OCI-LY3 (cell line): ENCODE measurements around the gene EPHB1.

Experiments used
- H2AFZ ChIP-seq: fragments of 200-600, 300-600 bp; shearing (Covaris generic); 2 replicates; pipeline ENCODE4 v1.6.0; 2014; ENCODE audit warnings: antibody characterized with exemption, low read depth, low read length
- H3K27ac ChIP-seq: fragments of 200-600, 300-600 bp; sonication (generic); 2 replicates; pipeline ENCODE4 v1.5.1; 2014; ENCODE audit warnings: mild to moderate bottlenecking, low read length, moderate library complexity, mixed read lengths
- H3K27me3 ChIP-seq: fragments of 200-600, 300-600 bp; sonication (generic); 2 replicates; pipeline ENCODE4 v1.6.1; 2014; ENCODE audit warnings: low read depth, low read length, mixed read lengths
- H3K36me3 ChIP-seq: fragments of 200-600, 300-600 bp; sonication (generic); replicated peaks from 2 replicates; pipeline ENCODE3; 2014; ENCODE audit warnings: low read depth, low read length, mixed read lengths
- H3K4me1 ChIP-seq: fragments of 300-600, 200-600 bp; sonication (generic); 2 replicates; pipeline ENCODE4 v1.6.1; 2014; ENCODE audit warnings: low read length, mixed read lengths
- H3K4me2 ChIP-seq: fragments of 200-600, 300-600 bp; sonication (generic); 2 replicates; pipeline ENCODE4 v1.6.1; 2014; ENCODE audit warnings: low read length, mixed read lengths
- H3K4me3 ChIP-seq: fragments of 300-600, 200-600 bp; sonication (generic); 2 replicates; pipeline ENCODE4 v1.5.1; 2014; ENCODE audit warnings: antibody characterized with exemption, mild to moderate bottlenecking, low read length, moderate library complexity
- H3K79me2 ChIP-seq: fragments of 300-600, 200-600 bp; shearing (Covaris generic); 2 replicates; pipeline ENCODE4 v1.6.1; 2014; ENCODE audit warnings: mild to moderate bottlenecking, low read length, mixed read lengths
- H3K9ac ChIP-seq: fragments of 300-600, 200-600 bp; shearing (Covaris generic); 2 replicates; pipeline ENCODE4 v1.6.0; 2014; ENCODE audit warnings: mild to moderate bottlenecking, low read length, moderate library complexity
- H3K9me3 ChIP-seq: fragments of 200-600, 300-600 bp; shearing (Covaris generic); 2 replicates; pipeline ENCODE4 v1.6.1; 2014; ENCODE audit warnings: low read length, mixed read lengths; ENCODE audit not compliant: insufficient read depth
- H4K20me1 ChIP-seq: fragments of 200-600, 300-600 bp; sonication (generic); 2 replicates; pipeline ENCODE4 v1.6.1; 2016; ENCODE audit warnings: low read length, mixed read lengths; ENCODE audit not compliant: insufficient read depth
- EZH2phosphoT487 ChIP-seq: fragments of 200-600 bp; shearing (Covaris generic); IDR thresholded peaks from 2 replicates; pipeline ENCODE4 v1.6.1; 2018; ENCODE audit warnings: antibody characterized with exemption, mixed run types, low read depth
- TF ChIP-seq, protein P1 (sequence below): fragments of 200-600, 300-600 bp; sonication (generic); IDR thresholded peaks from 2 replicates; pipeline ENCODE4 v1.5.1; 2014; ENCODE audit warnings: antibody characterized with exemption, low read length, low read depth

EPHB1 gene

DNA sequence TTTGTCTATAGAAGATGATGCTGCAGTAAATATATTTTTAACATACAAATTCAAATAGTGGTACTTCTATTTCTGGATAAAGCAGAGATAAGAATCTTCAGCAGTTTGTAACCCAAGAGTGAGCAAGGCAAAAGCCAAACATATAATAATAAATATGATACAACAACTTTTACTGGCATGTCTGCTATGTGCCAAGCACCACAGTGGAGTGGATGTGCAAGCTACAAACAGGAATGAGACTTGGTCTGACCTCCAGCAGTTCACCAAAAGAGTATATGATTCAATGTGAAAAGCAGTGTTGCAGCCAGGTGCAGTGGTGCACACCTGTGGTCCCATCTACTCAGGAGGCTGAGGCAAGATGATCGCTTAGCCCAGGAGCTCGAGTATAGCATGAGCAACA lies 395.6 kb downstream of the EPHB1 start:
- Histone ChIP-seq H3K36me3 (peaks cover 77% of the 10 kb centered on the region), H3K4me3 (no peak overlapping the region), H3K4me2 (no peak overlapping the region), H3K79me2 (no peaks in the 10 kb centered on the region), H3K4me1 (no peaks in the 10 kb centered on the region), H2AFZ (no peak overlapping the region), H3K9me3 (no peaks in the 10 kb centered on the region), H3K27ac (no peak overlapping the region), H4K20me1 (peaks cover 11% of the 10 kb centered on the region; the same call in 1 of the 2 replicates), H3K27me3 (no peaks in the 10 kb centered on the region), H3K9ac (no peak overlapping the region)
- no peak for TF ChIP-seq EZH2phosphoT487
- TF ChIP-seq, protein P1, sequence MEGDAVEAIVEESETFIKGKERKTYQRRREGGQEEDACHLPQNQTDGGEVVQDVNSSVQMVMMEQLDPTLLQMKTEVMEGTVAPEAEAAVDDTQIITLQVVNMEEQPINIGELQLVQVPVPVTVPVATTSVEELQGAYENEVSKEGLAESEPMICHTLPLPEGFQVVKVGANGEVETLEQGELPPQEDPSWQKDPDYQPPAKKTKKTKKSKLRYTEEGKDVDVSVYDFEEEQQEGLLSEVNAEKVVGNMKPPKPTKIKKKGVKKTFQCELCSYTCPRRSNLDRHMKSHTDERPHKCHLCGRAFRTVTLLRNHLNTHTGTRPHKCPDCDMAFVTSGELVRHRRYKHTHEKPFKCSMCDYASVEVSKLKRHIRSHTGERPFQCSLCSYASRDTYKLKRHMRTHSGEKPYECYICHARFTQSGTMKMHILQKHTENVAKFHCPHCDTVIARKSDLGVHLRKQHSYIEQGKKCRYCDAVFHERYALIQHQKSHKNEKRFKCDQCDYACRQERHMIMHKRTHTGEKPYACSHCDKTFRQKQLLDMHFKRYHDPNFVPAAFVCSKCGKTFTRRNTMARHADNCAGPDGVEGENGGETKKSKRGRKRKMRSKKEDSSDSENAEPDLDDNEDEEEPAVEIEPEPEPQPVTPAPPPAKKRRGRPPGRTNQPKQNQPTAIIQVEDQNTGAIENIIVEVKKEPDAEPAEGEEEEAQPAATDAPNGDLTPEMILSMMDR = no peak

DNA sequence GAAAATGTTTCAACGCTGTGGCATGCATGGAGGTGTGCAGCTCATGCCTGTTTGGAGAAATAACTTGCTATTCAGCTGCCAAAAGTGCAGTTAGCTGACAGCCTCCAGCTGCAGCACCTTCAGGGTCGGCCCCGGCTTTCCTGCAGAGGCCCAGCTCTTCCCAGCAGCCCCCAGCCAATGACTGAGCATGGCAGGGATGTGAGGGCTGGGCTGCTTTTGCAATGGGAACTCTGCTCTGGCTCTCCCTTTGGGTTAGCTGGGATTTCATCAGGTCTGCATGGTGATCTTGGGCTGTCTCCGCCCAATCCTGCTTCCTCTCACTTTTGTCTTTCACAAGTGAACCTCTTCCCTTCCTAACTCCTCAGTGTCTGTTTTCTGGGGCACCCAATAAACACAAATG lies 396.6 kb downstream of the EPHB1 start:
- peaks cover 14% of the 10 kb centered on the region for H4K20me1 ChIP-seq
- no peak overlapping the region for H3K4me3 ChIP-seq
- H3K4me1 ChIP-seq = peaks cover 7% of the 10 kb centered on the region
- H3K36me3 ChIP-seq = peaks cover 74% of the 10 kb centered on the region
- H3K9me3 ChIP-seq = no peaks in the 10 kb centered on the region
- H3K27me3 ChIP-seq = no peaks in the 10 kb centered on the region
- TF ChIP-seq, protein P1 = no peak
- no peak for TF ChIP-seq EZH2phosphoT487
- H3K4me2 ChIP-seq = no peak overlapping the region
- no peak overlapping the region for H3K27ac ChIP-seq
- no peak overlapping the region for H2AFZ ChIP-seq
- H3K79me2 ChIP-seq = no peaks in the 10 kb centered on the region
- H3K9ac ChIP-seq = no peak overlapping the region

DNA sequence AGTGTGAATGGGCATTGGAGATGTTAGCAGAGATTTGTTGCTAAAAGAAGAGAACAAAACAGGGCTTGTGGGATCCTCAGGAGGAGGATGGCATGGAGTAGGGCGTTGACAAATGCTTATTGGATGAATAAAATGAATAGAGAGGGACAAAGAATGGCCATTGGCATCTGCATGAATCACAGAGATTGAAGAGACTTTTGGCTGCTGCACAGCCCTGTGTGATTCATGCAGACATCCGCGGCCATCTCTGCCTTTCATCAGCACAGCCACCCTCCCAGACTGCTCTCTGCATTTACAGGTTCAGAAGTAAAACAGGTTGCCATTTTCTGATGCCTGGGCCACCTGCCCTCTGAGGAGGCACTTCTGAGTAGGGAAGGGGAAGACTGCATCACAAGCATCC lies 397.9 kb downstream of the EPHB1 start:
- Histone ChIP-seq H4K20me1 (peaks cover 24% of the 10 kb centered on the region), H3K4me1 (peaks cover 19% of the 10 kb centered on the region), H3K4me2 (no peak overlapping the region), H3K36me3 (peaks cover 75% of the 10 kb centered on the region), H3K9me3 (no peaks in the 10 kb centered on the region), H3K79me2 (peaks cover under 1% of the 10 kb centered on the region; the same call in 1 of the 2 replicates), H3K9ac (no peak overlapping the region), H3K27me3 (no peaks in the 10 kb centered on the region), H3K27ac (no peak overlapping the region), H2AFZ (no peak overlapping the region), H3K4me3 (no peak overlapping the region)
- no peak for TF ChIP-seq EZH2phosphoT487
- TF ChIP-seq, protein P1 = no peak

DNA sequence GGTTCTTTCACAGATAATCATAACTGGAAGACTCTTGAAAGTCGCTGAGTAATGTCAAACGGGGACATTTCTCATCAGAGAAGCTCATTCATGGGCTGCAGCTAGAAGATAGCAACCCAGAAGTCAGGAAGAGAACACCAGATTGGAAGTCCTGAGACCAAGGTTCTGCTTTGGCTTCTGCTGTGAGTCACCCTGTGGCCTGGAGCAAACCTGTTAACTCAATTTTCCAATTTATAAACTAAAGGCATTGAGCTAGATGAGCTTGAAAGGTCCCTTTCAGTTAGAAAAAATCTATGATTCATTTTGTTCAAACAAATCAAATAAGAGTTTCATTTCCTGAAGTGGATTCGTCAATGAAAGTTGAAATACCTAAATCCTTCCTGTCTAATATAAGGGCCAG lies 402.2 kb downstream of the EPHB1 start:
- peaks cover 13% of the 10 kb centered on the region; the same call in 1 of the 2 replicates for H3K79me2 ChIP-seq
- H3K27me3 ChIP-seq = no peaks in the 10 kb centered on the region
- no peak overlapping the region for H3K4me3 ChIP-seq
- no peak overlapping the region for H3K9ac ChIP-seq
- peaks cover 85% of the 10 kb centered on the region for H3K36me3 ChIP-seq
- peaks cover 30% of the 10 kb centered on the region for H3K4me1 ChIP-seq
- peaks cover 46% of the 10 kb centered on the region for H4K20me1 ChIP-seq
- TF ChIP-seq, protein P1 = no peak
- no peak for TF ChIP-seq EZH2phosphoT487
- H3K9me3 ChIP-seq = no peaks in the 10 kb centered on the region
- peak overlapping the region; percentile 24; the same call in 1 of the 2 replicates for H3K4me2 ChIP-seq
- peak overlapping the region; percentile 75 for H3K27ac ChIP-seq
- H2AFZ ChIP-seq = no peak overlapping the region
